Prostate gland (tissue), 2 donors: ENCODE results near the gene UBP1.

ENCODE experiments used
- CTCF ChIP-seq, 4 experiments: fragments of 200-600 bp in 2 of 4; fragments of 450-650 bp in 2 of 4; sonication (generic) in 2 of 4; IDR thresholded peaks; 1 replicate in 3 of 4; 2 replicates in 1 of 4; pipeline ENCODE4 v1.5.1; 2016 to 2019; ENCODE audit warnings: antibody characterized with exemption in 4 of 4, mild to moderate bottlenecking in 2 of 4, moderate library complexity in 2 of 4
- POLR2A ChIP-seq: fragments of 450-650 bp; IDR thresholded peaks from one replicate; pipeline ENCODE4 v1.6.1; 2016; ENCODE audit warnings: antibody characterized with exemption, mild to moderate bottlenecking
- POLR2AphosphoS5 ChIP-seq: sonication (generic); formaldehyde crosslinking; IDR thresholded peaks from one replicate; pipeline ENCODE4 v1.6.1; 2017; ENCODE audit warnings: antibody characterized with exemption

GRCh38 chr3:33428734-33429133, 11.5 kb downstream of the UBP1 start:
- TF ChIP-seq POLR2A (no peak), CTCF (IDR thresholded peaks at IDR 0.05) (no peak), POLR2AphosphoS5 (no peak)
